Kidney capillary endothelial cell (primary cell): ENCODE measurements around the gene CLCA4.

Source experiments
- DNase-seq: peaks from one replicate; pipeline ENCODE4 v3.0.0-alpha.2; 2018; ENCODE audit warnings: low spot score

CLCA4 gene

GRCh38 chr1:86618358-86618757, 71.5 kb downstream of the CLCA4 start:
- no peak for DNase-seq

DNA sequence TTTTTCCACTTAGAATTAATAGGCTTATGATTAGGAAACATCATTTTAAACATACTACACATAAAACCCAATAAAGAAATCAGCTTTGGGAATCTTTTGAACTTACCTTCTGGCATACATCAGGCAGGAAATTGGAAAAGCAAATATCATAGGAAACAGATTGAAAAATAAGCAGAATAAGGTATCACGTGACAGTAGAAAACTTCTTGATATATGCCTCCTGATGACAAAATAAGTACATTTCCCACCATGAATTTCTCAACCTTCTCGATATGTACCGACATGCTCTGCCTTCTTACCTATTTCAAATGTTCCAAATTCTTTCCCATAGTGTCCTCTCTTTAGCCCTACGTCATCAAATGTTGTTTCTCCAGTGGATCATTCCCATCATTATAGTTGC, 72.4 kb downstream of the CLCA4 start:
- DNase-seq, result no peak

- no peak for DNase-seq
Measured at GRCh38 chr1:86621286-86621685, 74.4 kb downstream of the CLCA4 start.
